Endothelial cell of umbilical vein (primary cell): ENCODE measurements around the gene POLR2F.

Source experiments
- CTCF ChIP-seq, 2 donors: IDR thresholded peaks; 1 replicate in 1 of 2; 2 replicates in 1 of 2; pipeline ENCODE4 v1.5.1; 2011; ENCODE audit warnings: low read length in 2 of 2, mild to moderate bottlenecking in 2 of 2, moderate library complexity in 2 of 2, control low read depth in 1 of 2, inconsistent platforms in 1 of 2, low read depth in 1 of 2; ENCODE audit not compliant: insufficient read depth in 1 of 2; ENCODE audit errors: extremely low read depth in 1 of 2
- EZH2 ChIP-seq: IDR thresholded peaks from 2 replicates; pipeline ENCODE4 v1.6.1; 2012; ENCODE audit warnings: borderline replicate concordance, low read depth, mild to moderate bottlenecking, moderate library complexity, low read length, inconsistent platforms; ENCODE audit not compliant: severe bottlenecking
- POLR2A ChIP-seq: IDR thresholded peaks from 2 replicates; pipeline ENCODE4 v1.6.1; 2012; ENCODE audit warnings: low read depth, mild to moderate bottlenecking, control low read depth, low read length

GRCh38 chr22:37994982-37995381, 41.5 kb downstream of the POLR2F start:
- TF ChIP-seq EZH2 = no peak
- TF ChIP-seq CTCF (IDR thresholded peaks at IDR 0.05; ENCODE audit: extremely low read depth in 1 of 2, insufficient read depth in 1 of 2, low read depth in 1 of 2, low read length in 2 of 2) = no peak
- no peak for TF ChIP-seq POLR2A
